ENCODE results near the gene GSS. TPM values are rescaled to one million over a fixed set of nuclear protein-coding genes. Genes with fewer than 3 reads are reported as not detected.

The GSS gene
- total RNA-seq, 1 experiment from 2014 or later = 83.6 TPM

DNA sequence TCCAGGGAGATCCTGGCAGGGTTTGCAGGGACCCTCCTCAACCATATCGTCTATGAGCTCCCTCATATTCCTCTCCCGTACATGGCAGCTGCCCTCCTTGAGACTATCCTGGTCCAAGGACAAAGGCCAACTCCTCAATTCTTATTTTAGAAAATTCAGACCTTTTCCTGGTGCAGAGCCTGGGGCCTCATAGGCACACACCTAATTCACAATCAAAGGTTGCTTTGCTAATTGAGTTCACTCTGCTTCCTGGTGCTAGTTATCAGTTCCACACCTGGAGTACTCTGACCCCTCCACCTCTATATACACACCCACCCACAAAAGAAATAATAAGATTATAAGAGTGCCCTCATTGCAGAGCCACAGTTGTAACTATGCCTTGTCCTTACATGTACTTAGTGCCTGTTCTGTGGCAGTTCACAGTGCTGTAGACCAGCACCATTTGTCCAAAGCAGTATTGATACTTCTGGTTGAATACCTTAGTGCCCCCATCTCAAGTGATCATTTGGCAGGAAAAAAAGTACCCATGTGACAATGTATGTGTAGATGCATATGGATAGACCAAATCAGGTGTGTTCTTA, 38.7 kb downstream of the GSS start:
- DNase-seq (ENCODE audit: low read depth, low spot score) = no peak
- ChIA-PET RAD21 (ENCODE audit: low non-redundant PET in 1 of 2, low total read pairs in 2 of 2, uncharacterized antibody in 2 of 2, unreplicated experiment in 2 of 2) (no interaction called here), POLR2A (no interaction called here), CTCF (no interaction called here)
- BruUV-seq (replicated peaks) = no TSS peak
- ATAC-seq = no peak
- Histone ChIP-seq H3K9me2 (ENCODE audit: insufficient read depth) (no peaks in the 10 kb centered on the region), H3K79me2 (ENCODE audit: insufficient read depth, low read length) (no peaks in the 10 kb centered on the region), H3K27ac (ENCODE audit: low read depth, low read length) (no peak overlapping the region), H3K4me3 (replicated peaks in 1 of 2; ENCODE audit: low read depth in 1 of 2, low read length in 2 of 2) (no peak overlapping the region), H2AFZ (ENCODE audit: low read depth, low read length, poor library complexity, severe bottlenecking) (no peak overlapping the region), H3K9ac (ENCODE audit: low read length) (no peak overlapping the region), H4K20me1 (ENCODE audit: insufficient read depth) (no peaks in the 10 kb centered on the region), H3K4me2 (ENCODE audit: low read length) (no peak overlapping the region), H3K4me1 (ENCODE audit: control insufficient read depth in 1 of 2, insufficient read depth in 2 of 2, low read length in 2 of 2) (no peaks in the 10 kb centered on the region; a peak in 1 of 4 replicates), H3K27me3 (ENCODE audit: insufficient read depth, low read length) (no peaks in the 10 kb centered on the region), H3K36me3 (ENCODE audit: control insufficient read depth in 1 of 2, insufficient read depth in 2 of 2, low read length in 2 of 2) (no peaks in the 10 kb centered on the region; a peak in 1 of 4 replicates), H3K9me3 (ENCODE audit: control insufficient read depth in 1 of 2, insufficient read depth in 1 of 2, low read depth in 1 of 2, low read length in 2 of 2) (no peaks in the 10 kb centered on the region)
- intact Hi-C loops (cut with micrococcal nuclease) = no loop called here
- TF ChIP-seq TCF7L2 (IDR thresholded peaks at IDR 0.05; ENCODE audit: borderline replicate concordance, extremely low read depth, insufficient read depth, insufficient read length) (no peak), POLR2AphosphoS5 (IDR thresholded peaks at IDR 0.05; ENCODE audit: low read depth, low read length) (no peak), SIN3A (IDR thresholded peaks at IDR 0.05; ENCODE audit: low read depth) (no peak), YY1 (IDR thresholded peaks at IDR 0.05; ENCODE audit: extremely low read depth, insufficient replicate concordance, low read depth, low read length) (no peak), JUND (IDR thresholded peaks at IDR 0.05) (no peak), RAD21 (IDR thresholded peaks at IDR 0.05; ENCODE audit: low read depth) (no peak), ELF1 (IDR thresholded peaks at IDR 0.05; ENCODE audit: borderline replicate concordance, low read depth) (no peak)

DNA sequence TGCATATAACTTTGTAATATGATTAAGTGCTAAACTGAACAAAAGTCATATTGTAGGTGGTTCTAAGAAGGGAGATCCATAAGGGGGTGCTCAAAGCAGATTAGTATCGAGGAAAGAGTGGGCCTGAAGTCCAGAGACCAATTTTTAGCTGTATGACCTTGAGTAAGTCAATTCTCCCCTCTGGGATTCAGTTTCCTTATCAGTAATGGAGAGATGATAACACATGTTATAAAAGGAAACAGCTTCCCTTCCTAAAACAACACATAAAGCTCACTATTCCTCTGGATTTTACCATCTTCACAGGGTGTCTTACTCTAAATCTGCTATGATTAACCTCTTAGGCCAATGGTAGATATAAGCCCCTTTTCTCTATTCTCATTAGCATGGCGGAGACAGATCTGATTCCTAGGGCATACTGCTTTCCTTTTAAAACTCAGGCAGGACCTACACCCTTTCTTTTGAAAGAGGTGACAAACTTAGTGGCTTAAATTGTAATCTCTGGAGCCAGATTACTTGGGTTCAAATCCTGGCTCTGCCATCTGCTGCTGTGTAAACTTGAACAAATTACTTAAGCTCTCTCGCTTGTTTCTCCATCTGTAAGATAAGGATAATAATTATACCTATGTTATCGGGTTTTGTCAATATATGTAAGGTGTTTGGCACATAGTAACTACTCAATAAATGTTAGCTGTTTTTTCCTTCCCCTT, 39.7 kb downstream of the GSS start:
- Histone ChIP-seq H3K36me3 (ENCODE audit: control insufficient read depth in 1 of 2, insufficient read depth in 2 of 2, low read length in 2 of 2) (no peaks in the 10 kb centered on the region; a peak in 1 of 4 replicates), H3K27ac (ENCODE audit: low read depth, low read length) (no peak overlapping the region), H3K4me2 (ENCODE audit: low read length) (no peak overlapping the region), H3K9ac (ENCODE audit: low read length) (no peak overlapping the region), H3K27me3 (ENCODE audit: insufficient read depth, low read length) (no peaks in the 10 kb centered on the region), H3K9me2 (ENCODE audit: insufficient read depth) (no peaks in the 10 kb centered on the region), H3K79me2 (ENCODE audit: insufficient read depth, low read length) (no peaks in the 10 kb centered on the region), H2AFZ (ENCODE audit: low read depth, low read length, poor library complexity, severe bottlenecking) (no peak overlapping the region), H3K4me1 (ENCODE audit: control insufficient read depth in 1 of 2, insufficient read depth in 2 of 2, low read length in 2 of 2) (no peaks in the 10 kb centered on the region), H3K9me3 (ENCODE audit: control insufficient read depth in 1 of 2, insufficient read depth in 1 of 2, low read depth in 1 of 2, low read length in 2 of 2) (no peaks in the 10 kb centered on the region), H3K4me3 (replicated peaks in 1 of 2; ENCODE audit: low read depth in 1 of 2, low read length in 2 of 2) (no peak overlapping the region), H4K20me1 (ENCODE audit: insufficient read depth) (no peaks in the 10 kb centered on the region)
- ChIA-PET CTCF (no interaction called here), RAD21 (ENCODE audit: low non-redundant PET in 1 of 2, low total read pairs in 2 of 2, uncharacterized antibody in 2 of 2, unreplicated experiment in 2 of 2) (no interaction called here), POLR2A (no interaction called here)
- DNase-seq (ENCODE audit: low read depth, low spot score) = no peak
- ATAC-seq = no peak
- TF ChIP-seq POLR2AphosphoS5 (IDR thresholded peaks at IDR 0.05; ENCODE audit: low read depth, low read length) (no peak), POLR2A (IDR thresholded peaks at IDR 0.05; ENCODE audit: borderline replicate concordance, extremely low read depth, insufficient read depth, insufficient read length) (no peak)
- intact Hi-C loops (cut with micrococcal nuclease) = no loop called here
- BruUV-seq (replicated peaks) = no TSS peak

Data from HCT116 (cell line).